GM12892 (cell line): ENCODE data around the gene TSPO. TPM values are rescaled to one million over a fixed set of nuclear protein-coding genes. Genes with fewer than 3 reads are reported as not detected.
"Not testable (repeated sequence)": the region's sequence is repeated elsewhere in the genome, so short reads cannot be mapped to it uniquely, and the experiment has no call there.

ENCODE experiments used
- DNase-seq: peaks from one replicate; pipeline ENCODE4 v3.0.0; 2011; ENCODE audit not compliant: insufficient read length
- FAIRE-seq: peaks from 2 replicates; lab custom pipeline; 2011; peaks lifted over from hg19 to GRCh38; lab: Jason Lieb, UNC
- POLR2A ChIP-seq: IDR thresholded peaks from 2 replicates; pipeline ENCODE4 v1.6.1; 2011; ENCODE audit warnings: low read depth, low read length, control low read depth
- POLR2AphosphoS5 ChIP-seq: IDR thresholded peaks from 2 replicates; pipeline ENCODE4 v1.6.1; 2011; ENCODE audit warnings: low read depth, low read length, control low read depth
- TAF1 ChIP-seq: IDR thresholded peaks from 2 replicates; pipeline ENCODE4 v1.6.1; 2011; ENCODE audit warnings: low read depth, mild to moderate bottlenecking, control low read depth, low read length, borderline replicate concordance
- polyA plus RNA-seq: library from polyadenylated mRNA; unstranded; fragments of >200 nt; gene quantifications from one replicate; pipeline ENCODE4 v1.2.1, GENCODE V29; 2012; ENCODE audit warnings: missing spikeins, inconsistent platforms; ENCODE audit not compliant: missing spikeins

The TSPO gene
- 10.8 TPM for polyA plus RNA-seq

- TF ChIP-seq POLR2AphosphoS5 (no peak), POLR2A (no peak), TAF1 (no peak)
- DNase-seq: peak; percentile 80
- peak; percentile 27 for FAIRE-seq
Measured at GRCh38 chr22:43151251-43152002, at the start of gene TSPO. TSS of gene TSPO (plus strand) at chr22:43151559. CDS start at chr22:43159239, 7,680 bp downstream.

DNA sequence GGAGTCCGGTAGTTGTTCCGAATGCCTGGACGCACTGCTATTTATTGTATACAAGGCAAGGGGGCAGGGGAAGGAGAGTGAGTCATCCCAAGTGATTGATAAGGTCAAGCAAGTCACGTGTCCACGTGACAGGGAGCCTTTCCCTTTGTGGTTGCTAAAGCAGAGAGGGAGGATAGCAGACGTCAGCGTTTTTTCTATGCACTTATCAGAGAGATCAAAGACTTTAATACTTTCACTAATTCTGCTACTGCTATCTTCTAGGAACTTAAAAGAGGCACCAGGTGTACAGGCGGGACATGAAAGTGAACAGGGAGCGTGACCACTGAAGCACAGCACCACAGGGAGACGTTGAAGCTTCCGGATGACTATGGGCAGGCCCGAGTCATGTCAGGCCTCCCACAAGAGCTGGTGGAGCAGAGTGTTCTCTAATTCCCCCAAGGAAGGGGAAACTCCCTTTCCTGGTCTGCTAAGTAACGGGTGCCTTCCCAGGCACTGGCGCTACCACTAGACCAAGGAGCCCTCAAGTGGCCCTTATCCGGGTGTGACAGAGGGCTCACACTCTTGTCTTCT lies 47.2 kb upstream of the TSPO start:
- FAIRE-seq, DNase-seq: not testable (repeated sequence)

DNA sequence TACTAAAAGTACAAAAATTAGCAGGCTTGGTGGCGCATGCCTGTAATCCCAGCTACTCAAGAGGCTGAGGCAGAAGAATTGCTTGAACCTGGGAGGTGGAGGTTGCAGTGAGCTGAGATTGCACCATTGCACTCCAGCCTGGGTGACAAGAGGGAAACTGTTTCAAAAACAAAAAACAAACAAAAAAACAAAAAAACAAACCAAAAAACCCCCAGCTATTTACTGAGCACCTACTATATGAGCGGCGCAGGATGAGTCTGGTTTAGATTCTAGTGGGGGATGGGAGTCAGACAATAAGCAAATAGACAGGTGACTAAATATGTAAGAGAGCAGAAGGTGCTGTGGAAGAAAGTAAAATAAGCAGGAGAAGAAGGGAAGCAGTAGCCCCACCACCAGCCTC lies 46.4 kb upstream of the TSPO start:
- DNase-seq, FAIRE-seq: not testable (repeated sequence)

GRCh38 chr22:43106302-43106701 lies 45.1 kb upstream of the TSPO start:
- no peak for FAIRE-seq
- TF ChIP-seq POLR2A: no peak
- TF ChIP-seq POLR2AphosphoS5: no peak
- no peak for TF ChIP-seq TAF1
- no peak for DNase-seq

- FAIRE-seq (no peak), DNase-seq (no peak)
- TF ChIP-seq POLR2A (no peak), TAF1 (no peak), POLR2AphosphoS5 (no peak)
Measured at GRCh38 chr22:43109511-43109910, 41.8 kb upstream of the TSPO start.

- DNase-seq (no peak), FAIRE-seq (no peak)
- TF ChIP-seq POLR2A (no peak), POLR2AphosphoS5 (no peak), TAF1 (no peak)
Measured at GRCh38 chr22:43109921-43110443, 41.4 kb upstream of the TSPO start.

GRCh38 chr22:43110444-43110926 lies 40.9 kb upstream of the TSPO start, which contains the start of gene BIK:
TSS of gene BIK (plus strand) at chr22:43110750. CDS start at chr22:43124023, 13,273 bp downstream.
- DNase-seq (peak; percentile 56), FAIRE-seq (peak; percentile 53)
- no peak for TF ChIP-seq POLR2A
- TF ChIP-seq TAF1: no peak
- no peak for TF ChIP-seq POLR2AphosphoS5

- DNase-seq: peak; percentile 52
- peak; percentile 69 for FAIRE-seq
- no peak for TF ChIP-seq POLR2AphosphoS5
- TF ChIP-seq POLR2A: no peak
- no peak for TF ChIP-seq TAF1
Measured at GRCh38 chr22:43110927-43111623, 40.3 kb upstream of the TSPO start.

DNA sequence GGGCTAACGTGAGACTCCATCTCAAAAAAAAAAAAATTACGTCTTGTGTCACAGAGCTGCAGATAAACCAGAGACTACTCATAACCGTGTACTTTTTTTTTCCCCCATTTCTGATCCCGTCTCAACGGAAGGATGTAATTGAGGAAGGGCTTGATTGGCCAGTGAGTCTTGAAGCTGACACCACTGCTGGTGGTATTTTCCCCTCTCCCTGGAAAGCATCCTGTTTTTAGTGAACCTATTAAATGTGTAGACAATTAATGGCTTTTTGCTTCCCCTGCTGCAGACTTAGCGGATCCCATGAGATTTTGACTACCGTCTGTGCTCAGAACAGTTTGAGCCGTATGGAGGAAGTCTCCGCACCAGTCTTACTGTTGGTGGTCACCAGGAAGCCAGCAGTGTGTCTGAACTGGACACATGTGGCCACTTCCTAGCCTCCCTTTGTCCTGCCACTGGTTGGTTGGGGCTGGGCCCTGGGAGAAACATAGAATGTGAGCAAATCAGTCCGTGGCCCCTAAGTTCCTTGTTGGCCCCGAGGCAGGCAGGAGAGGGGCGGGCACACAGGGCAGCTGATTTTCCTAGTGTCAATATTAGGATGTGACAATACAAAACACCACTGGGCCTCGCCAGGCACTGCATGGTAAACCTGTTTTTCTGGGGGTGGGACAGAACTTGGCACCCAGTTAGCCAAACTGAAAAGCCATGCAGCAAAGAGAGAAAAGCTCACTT lies 37.7 kb upstream of the TSPO start:
- no peak for DNase-seq
- no peak for TF ChIP-seq POLR2AphosphoS5
- peak; percentile 24 for FAIRE-seq

- TF ChIP-seq POLR2AphosphoS5 (no peak), POLR2A (no peak)
- DNase-seq: no peak
- FAIRE-seq: no peak
Measured at GRCh38 chr22:43114958-43115357, 36.4 kb upstream of the TSPO start.

DNA sequence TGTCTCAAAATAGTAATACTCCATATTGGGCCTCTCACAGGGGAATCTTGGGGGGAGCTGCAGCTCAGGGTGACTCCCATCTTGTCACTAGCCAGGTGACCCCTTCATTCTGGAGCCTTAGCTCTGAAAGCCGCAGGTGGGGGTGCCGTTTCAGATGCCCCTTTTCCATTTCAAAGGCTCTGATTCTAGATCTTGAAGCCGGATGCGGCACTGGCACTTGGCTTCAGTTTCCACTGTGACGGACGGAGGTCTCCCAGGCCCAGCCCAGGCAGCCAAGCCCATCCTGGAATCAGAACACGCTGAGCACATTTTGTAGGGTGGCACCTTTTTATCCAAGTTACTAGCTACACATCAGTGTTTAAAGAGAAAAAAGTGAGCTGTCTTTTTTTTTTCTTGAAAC lies 34.4 kb upstream of the TSPO start:
- no peak for FAIRE-seq

More for the DNA sequence above, 34.4 kb upstream of the TSPO start:
- DNase-seq: no peak
- TF ChIP-seq POLR2A (no peak), TAF1 (no peak), POLR2AphosphoS5 (no peak)
